ENCODE results near the gene RAB3A.

Gene RAB3A

GRCh38 chr19:18203863-18204393, at the start of gene RAB3A:
Gene RAB3A (minus strand): TSS chr19:18204042. CDS start chr19:18202740, 1,302 bp downstream.
- DNase-seq: peak; percentile 99

GRCh38 chr19:18253130-18253529, 49.3 kb upstream of the RAB3A start:
- DNase-seq: no peak

- no peak for DNase-seq
These were observed 48.5 kb upstream of the RAB3A start for GRCh38 chr19:18252370-18252717.

- DNase-seq: peak; percentile 89
These were observed 47.9 kb upstream of the RAB3A start for GRCh38 chr19:18251587-18252369.

- DNase-seq: no peak
These were observed 46.0 kb upstream of the RAB3A start for GRCh38 chr19:18249834-18250233.

- no peak for DNase-seq
These were observed 41.5 kb upstream of the RAB3A start for GRCh38 chr19:18245297-18245696.

- DNase-seq: no peak
These were observed 35.5 kb upstream of the RAB3A start for GRCh38 chr19:18239303-18239702.

- DNase-seq: no peak
These were observed 30.4 kb upstream of the RAB3A start for GRCh38 chr19:18234194-18234593.

GRCh38 chr19:18233224-18233825, 29.5 kb upstream of the RAB3A start:
- DNase-seq: no peak

- DNase-seq: peak; percentile 85
These were observed 28.8 kb upstream of the RAB3A start for GRCh38 chr19:18232540-18233223.

- no peak for DNase-seq
These were observed 27.9 kb upstream of the RAB3A start for GRCh38 chr19:18231775-18232174.

- DNase-seq: no peak
These were observed 27.3 kb upstream of the RAB3A start for GRCh38 chr19:18230941-18231734.

GRCh38 chr19:18229915-18230314, 26.1 kb upstream of the RAB3A start:
- DNase-seq: no peak

- no peak for DNase-seq
These were observed 25.6 kb upstream of the RAB3A start for GRCh38 chr19:18229474-18229873.

GRCh38 chr19:18227781-18228271, 24.0 kb upstream of the RAB3A start:
- no peak for DNase-seq

GRCh38 chr19:18226956-18227780, 23.3 kb upstream of the RAB3A start:
- no peak for DNase-seq

GRCh38 chr19:18225702-18226468, 22.0 kb upstream of the RAB3A start, which contains the start of gene PDE4C:
Gene PDE4C (minus strand): TSS chr19:18226438. CDS start chr19:18226415, 23 bp downstream.
- DNase-seq: peak; percentile 54

GRCh38 chr19:18225355-18225701, 21.5 kb upstream of the RAB3A start:
- no peak for DNase-seq

- DNase-seq: peak; percentile 94
These were observed 20.9 kb upstream of the RAB3A start for GRCh38 chr19:18224525-18225354.

Measured in retina (tissue), 1 donor.